Spleen (tissue), 7 donors: ENCODE data around the gene NR3C2.

ENCODE experiments used
- CTCF ChIP-seq, 11 experiments: fragments of 200-600 bp in 7 of 11; fragments of 450-650 bp in 4 of 11; sonication (generic) in 4 of 11; IDR thresholded peaks in 8 of 11; conservative IDR thresholded peaks in 3 of 11; 1 replicate in 7 of 11; 2 replicates in 4 of 11; pipeline versions ENCODE4 v1.4.0 to v1.8.0; 2016 to 2021; ENCODE audit warnings: antibody characterized with exemption in 11 of 11, inconsistent platforms in 4 of 11, mild to moderate bottlenecking in 1 of 11
- POLR2A ChIP-seq, 3 donors: fragments of 450-650 bp; IDR thresholded peaks; one replicate each; pipeline ENCODE4 v1.5.1; 2017; ENCODE audit warnings: antibody characterized with exemption in 3 of 3, mild to moderate bottlenecking in 1 of 3
- POLR2AphosphoS5 ChIP-seq, 3 donors: sonication (generic); formaldehyde crosslinking; IDR thresholded peaks; one replicate each; pipeline ENCODE4 v1.5.1; 2017; ENCODE audit warnings: antibody characterized with exemption in 3 of 3
- donor health status: DM: no; HTN: no; CAD: no; lungs with moderate emphysema.
- donor health status: DM: no; HTN: no; CAD: no.
- donor health status: DM: no; HTN: no; CAD: no.

GRCh38 chr4:148044089-148044911 lies 397.9 kb downstream of the NR3C2 start:
- TF ChIP-seq POLR2AphosphoS5 (IDR thresholded peaks at IDR 0.05): no peak
- no peak for TF ChIP-seq CTCF (IDR thresholded peaks at IDR 0.05 in 8 of 11, conservative IDR thresholded peaks at IDR 0.05 in 3 of 11)
- no peak for TF ChIP-seq POLR2A (IDR thresholded peaks at IDR 0.05)
